HCT116 (cell line): Measurements from ENCODE around the gene SERPINB8. TPM values are rescaled to one million over a fixed set of nuclear protein-coding genes. Genes with fewer than 3 reads are reported as not detected.

Source experiments
- ATAC-seq: fragments of 200-7000 bp; cut with Tn5 transposase; 2 replicates; pipeline ENCODE4 v1.9.1; 2020; ENCODE audit warnings: mild to moderate bottlenecking, moderate library complexity
- BruUV-seq: library from RNA; stranded (reverse); fragments of 400-500 nt; replicated peaks from 2 replicates; lab custom pipeline; 2021; lab: Mats Ljungman, UMichigan
- CTCF ChIA-PET: fragments of 300-600 bp; sonication (Branson Sonifier 250); formaldehyde crosslinking; loops from one replicate; lab custom pipeline; 2021; ENCODE audit warnings: antibody characterized with exemption; lab: Charles Lee
- POLR2A ChIA-PET: fragments of 300-600, 350-600 bp; sonication (Branson Sonifier 250); formaldehyde crosslinking; loops from one replicate; lab custom pipeline; 2021; ENCODE audit warnings: antibody characterized with exemption; lab: Charles Lee
- RAD21 ChIA-PET, 2 experiments: fragments of 300-600 bp; sonication (Branson Sonifier 250); formaldehyde crosslinking; loops; one replicate each; lab custom pipeline; 2023; ENCODE audit warnings: low total read pairs in 2 of 2; ENCODE audit not compliant: uncharacterized antibody in 2 of 2, unreplicated experiment in 2 of 2, low non-redundant PET in 1 of 2; lab: Charles Lee
- DNase-seq: peaks from one replicate; pipeline ENCODE4 v3.0.0-alpha.2; 2010; ENCODE audit warnings: low read depth, low spot score
- H2AFZ ChIP-seq: fragments of 200-600 bp; shearing (Covaris generic), sonication (generic); 2 replicates; pipeline ENCODE4 v1.6.1; 2017; ENCODE audit warnings: low read depth, mixed run types, mixed read lengths, antibody characterized with exemption, low read length; ENCODE audit not compliant: poor library complexity, severe bottlenecking
- H3K27ac ChIP-seq: 2 replicates; pipeline ENCODE4 v1.5.1; 2012; ENCODE audit warnings: low read depth, low read length
- H3K27me3 ChIP-seq: fragments of 200-600 bp; sonication (generic); 2 replicates; pipeline ENCODE4 v1.6.1; 2016; ENCODE audit warnings: mixed run types, low read length, mixed read lengths; ENCODE audit not compliant: insufficient read depth
- H3K36me3 ChIP-seq, 2 experiments: fragments of 200-500 bp in 1 of 2; fragments of 200-600 bp in 1 of 2; sonication (Bioruptor generic) in 1 of 2; sonication (generic) in 1 of 2; 2 replicates each; pipeline versions ENCODE4 v1.5.1 to v1.6.1; 2014 to 2016; ENCODE audit warnings: low read length in 2 of 2, inconsistent platforms in 1 of 2, mixed read lengths in 1 of 2, mixed run types in 1 of 2; ENCODE audit not compliant: insufficient read depth in 2 of 2, control insufficient read depth in 1 of 2
- H3K4me1 ChIP-seq, 2 experiments: fragments of 200-600 bp in 1 of 2; sonication (generic) in 1 of 2; 2 replicates each; pipeline versions ENCODE4 v1.5.1 to v1.6.1; 2012 to 2017; ENCODE audit warnings: low read length in 2 of 2, inconsistent platforms in 1 of 2, mild to moderate bottlenecking in 1 of 2, mixed read lengths in 1 of 2, mixed run types in 1 of 2, moderate library complexity in 1 of 2; ENCODE audit not compliant: insufficient read depth in 2 of 2, control insufficient read depth in 1 of 2
- H3K4me2 ChIP-seq: fragments of 200-600 bp; sonication (generic); 2 replicates; pipeline ENCODE4 v1.6.1; 2017; ENCODE audit warnings: mixed run types, low read length, mixed read lengths
- H3K4me3 ChIP-seq, 2 experiments: fragments of 200-600 bp in 1 of 2; sonication (generic) in 1 of 2; replicated peaks in 1 of 2; 2 replicates each; pipeline ENCODE4 v1.5.1; 2011 to 2016; ENCODE audit warnings: low read length in 2 of 2, control low read depth in 1 of 2, low read depth in 1 of 2, mild to moderate bottlenecking in 1 of 2, mixed read lengths in 1 of 2, mixed run types in 1 of 2
- H3K79me2 ChIP-seq: fragments of 200-600 bp; sonication (generic); 2 replicates; pipeline ENCODE4 v1.6.1; 2017; ENCODE audit warnings: mild to moderate bottlenecking, mixed run types, low read length, moderate library complexity, mixed read lengths; ENCODE audit not compliant: insufficient read depth
- H3K9ac ChIP-seq: fragments of 200-600 bp; sonication (generic); 2 replicates; pipeline ENCODE4 v1.6.1; 2016; ENCODE audit warnings: low read length, mixed read lengths
- H3K9me2 ChIP-seq: fragments of 200-600 bp; sonication (generic), shearing (Covaris generic); 2 replicates; pipeline ENCODE4 v1.6.1; 2017; ENCODE audit warnings: mixed run types, mild to moderate bottlenecking, moderate library complexity; ENCODE audit not compliant: insufficient read depth
- H3K9me3 ChIP-seq, 2 experiments: fragments of 200-500 bp in 1 of 2; fragments of 200-600 bp in 1 of 2; sonication (Bioruptor generic) in 1 of 2; sonication (generic) in 1 of 2; 2 replicates each; pipeline ENCODE4 v1.6.1; 2014 to 2017; ENCODE audit warnings: low read length in 2 of 2, mixed read lengths in 2 of 2, inconsistent platforms in 1 of 2, low read depth in 1 of 2, mild to moderate bottlenecking in 1 of 2, mixed run types in 1 of 2, moderate library complexity in 1 of 2; ENCODE audit not compliant: control insufficient read depth in 1 of 2, insufficient read depth in 1 of 2
- H4K20me1 ChIP-seq: fragments of 200-600 bp; sonication (generic), shearing (Covaris generic); 2 replicates; pipeline ENCODE4 v1.6.1; 2017; ENCODE audit warnings: mixed run types, mild to moderate bottlenecking, moderate library complexity; ENCODE audit not compliant: insufficient read depth
- CBX3 ChIP-seq: IDR thresholded peaks from 2 replicates; pipeline ENCODE4 v1.6.1; 2012; ENCODE audit warnings: low read depth
- CTCF ChIP-seq, 3 experiments: fragments of 200-600 bp in 1 of 3; sonication (generic) in 1 of 3; IDR thresholded peaks in 2 of 3; conservative IDR thresholded peaks in 1 of 3; 2 replicates each; pipeline ENCODE4 v1.5.1; 2012 to 2017; ENCODE audit warnings: low read depth in 2 of 3, low read length in 2 of 3, antibody characterized with exemption in 1 of 3, borderline replicate concordance in 1 of 3, control low read depth in 1 of 3, mild to moderate bottlenecking in 1 of 3, mixed read lengths in 1 of 3, mixed run types in 1 of 3, moderate library complexity in 1 of 3; ENCODE audit not compliant: insufficient read depth in 1 of 3
- EGR1 ChIP-seq: IDR thresholded peaks from 2 replicates; pipeline ENCODE4 v1.6.1; 2012; ENCODE audit warnings: low read depth
- EZH2 ChIP-seq: fragments of 200-600 bp; sonication (generic); IDR thresholded peaks from 2 replicates; pipeline ENCODE4 v1.6.1; 2017; ENCODE audit warnings: antibody characterized with exemption, mixed run types
- EZH2phosphoT487 ChIP-seq: fragments of 200-600 bp; IDR thresholded peaks from 2 replicates; pipeline ENCODE4 v1.6.1; 2018; ENCODE audit warnings: antibody characterized with exemption, borderline replicate concordance
- FOSL1 ChIP-seq: IDR thresholded peaks from 2 replicates; pipeline ENCODE4 v1.6.1; 2012; ENCODE audit warnings: low read depth
- JUND ChIP-seq: IDR thresholded peaks from 2 replicates; pipeline ENCODE4 v1.6.1; 2012
- MAX ChIP-seq: IDR thresholded peaks from 2 replicates; pipeline ENCODE4 v1.6.1; 2012
- POLR2A ChIP-seq: IDR thresholded peaks from 2 replicates; pipeline ENCODE4 v1.7.0; 2011; ENCODE audit warnings: borderline replicate concordance; ENCODE audit not compliant: insufficient read depth, insufficient read length; ENCODE audit errors: extremely low read depth
- POLR2AphosphoS5 ChIP-seq: IDR thresholded peaks from 2 replicates; pipeline ENCODE4 v1.6.1; 2011; ENCODE audit warnings: mild to moderate bottlenecking, low read depth, low read length, moderate library complexity
- RAD21 ChIP-seq: IDR thresholded peaks from 2 replicates; pipeline ENCODE4 v1.6.1; 2012; ENCODE audit warnings: low read depth, mild to moderate bottlenecking
- SP1 ChIP-seq: IDR thresholded peaks from 2 replicates; pipeline ENCODE4 v1.6.1; 2012; ENCODE audit warnings: low read depth
- TCF7L2 ChIP-seq: IDR thresholded peaks from 2 replicates; pipeline ENCODE4 v1.7.0; 2011; ENCODE audit warnings: borderline replicate concordance, inconsistent platforms; ENCODE audit not compliant: insufficient read depth, insufficient read length; ENCODE audit errors: extremely low read depth
- ZFX ChIP-seq: fragments of 450-650 bp; IDR thresholded peaks from 2 replicates; pipeline ENCODE4 v1.6.1; 2017
- intact Hi-C: fragments of 100-400 bp; cut with micrococcal nuclease; formaldehyde crosslinking; loops from 2 replicates; pipeline ENCODE4 v1.10.0; 2022
- total RNA-seq: library from RNA; stranded (reverse); gene quantifications from one replicate; pipeline ENCODE4 v1.2.1, GENCODE V29; 2021; ENCODE audit not compliant: unreplicated experiment
- TF ChIP-seq, protein P1 (sequence below): IDR thresholded peaks from 2 replicates; pipeline ENCODE4 v1.6.1; 2011; ENCODE audit warnings: mild to moderate bottlenecking, low read length, moderate library complexity; ENCODE audit not compliant: insufficient replicate concordance; ENCODE audit errors: extremely low read depth
- TF ChIP-seq, protein P2 (sequence below): IDR thresholded peaks from 2 replicates; pipeline ENCODE4 v1.6.1; 2012

Gene SERPINB8
- total RNA-seq, 1 experiment from 2014 or later, result 5.9 TPM

GRCh38 chr18:63994783-63995399 lies 25.0 kb downstream of the SERPINB8 start:
- H3K9me2 ChIP-seq, result no peaks in the 10 kb centered on the region
- peaks cover 0 to 7% of the 10 kb centered on the region in 2 experiments; a peak in 1 of 4 replicates for H3K9me3 ChIP-seq
- DNase-seq (peak; percentile 22), ATAC-seq (peak; percentile 82)
- no peak overlapping the region for H2AFZ ChIP-seq
- ChIA-PET RAD21 (no interaction called here), CTCF (interaction anchor here (0.6 to 1.5 kb wide), 10 partner anchors 8 to 400 kb away, joined by 3 to 8 read pairs (median 3); no protein-coding TSS in a partner anchor), POLR2A (no interaction called here)
- H3K36me3 ChIP-seq, result no peaks in the 10 kb centered on the region
- no TSS peak for BruUV-seq
- H4K20me1 ChIP-seq, result no peaks in the 10 kb centered on the region
- H3K4me2 ChIP-seq, result no peak overlapping the region
- no peaks in the 10 kb centered on the region for H3K4me1 ChIP-seq
- no peaks in the 10 kb centered on the region for H3K27me3 ChIP-seq
- no peaks in the 10 kb centered on the region for H3K79me2 ChIP-seq
- intact Hi-C loops, result no loop called here
- no peak overlapping the region for H3K27ac ChIP-seq
- TF ChIP-seq SP1 (no peak), CBX3 (no peak), FOSL1 (no peak), RAD21 (peak; percentile 60), ZFX (no peak), POLR2A (no peak), EZH2 (no peak), TCF7L2 (no peak), EGR1 (no peak), CTCF (IDR thresholded peaks at IDR 0.05 in 2 of 3, conservative IDR thresholded peaks at IDR 0.05 in 1 of 3; ENCODE audit: borderline replicate concordance in 1 of 3, insufficient read depth in 1 of 3, low read depth in 2 of 3, low read length in 2 of 3) (peak; percentile 33 to 86 (median 86); a peak in 5 of 6 replicates), EZH2phosphoT487 (no peak), POLR2AphosphoS5 (no peak), MAX (no peak), JUND (no peak)
- TF ChIP-seq, protein P1, sequence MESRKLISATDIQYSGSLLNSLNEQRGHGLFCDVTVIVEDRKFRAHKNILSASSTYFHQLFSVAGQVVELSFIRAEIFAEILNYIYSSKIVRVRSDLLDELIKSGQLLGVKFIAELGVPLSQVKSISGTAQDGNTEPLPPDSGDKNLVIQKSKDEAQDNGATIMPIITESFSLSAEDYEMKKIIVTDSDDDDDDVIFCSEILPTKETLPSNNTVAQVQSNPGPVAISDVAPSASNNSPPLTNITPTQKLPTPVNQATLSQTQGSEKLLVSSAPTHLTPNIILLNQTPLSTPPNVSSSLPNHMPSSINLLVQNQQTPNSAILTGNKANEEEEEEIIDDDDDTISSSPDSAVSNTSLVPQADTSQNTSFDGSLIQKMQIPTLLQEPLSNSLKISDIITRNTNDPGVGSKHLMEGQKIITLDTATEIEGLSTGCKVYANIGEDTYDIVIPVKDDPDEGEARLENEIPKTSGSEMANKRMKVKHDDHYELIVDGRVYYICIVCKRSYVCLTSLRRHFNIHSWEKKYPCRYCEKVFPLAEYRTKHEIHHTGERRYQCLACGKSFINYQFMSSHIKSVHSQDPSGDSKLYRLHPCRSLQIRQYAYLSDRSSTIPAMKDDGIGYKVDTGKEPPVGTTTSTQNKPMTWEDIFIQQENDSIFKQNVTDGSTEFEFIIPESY, result no peak
- TF ChIP-seq, protein P2, sequence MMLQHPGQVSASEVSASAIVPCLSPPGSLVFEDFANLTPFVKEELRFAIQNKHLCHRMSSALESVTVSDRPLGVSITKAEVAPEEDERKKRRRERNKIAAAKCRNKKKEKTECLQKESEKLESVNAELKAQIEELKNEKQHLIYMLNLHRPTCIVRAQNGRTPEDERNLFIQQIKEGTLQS, result no peak
- TF ChIP-seq, all 23 proteins: peak for 2
- H3K4me3 ChIP-seq, result no peak overlapping the region
- no peak overlapping the region for H3K9ac ChIP-seq
